HUES64 (cell line): ENCODE results near the gene TTC33.

Experiments
- H3K27ac ChIP-seq: 2 replicates; pipeline ENCODE4 v1.7.0; 2013; ENCODE audit warnings: low read depth, low read length, inconsistent platforms
- H3K27me3 ChIP-seq: 2 replicates; pipeline ENCODE4 v1.6.1; 2013; ENCODE audit warnings: mild to moderate bottlenecking, low read length; ENCODE audit not compliant: insufficient read depth
- H3K36me3 ChIP-seq: 2 replicates; pipeline ENCODE4 v1.6.1; 2013; ENCODE audit warnings: mild to moderate bottlenecking, low read length; ENCODE audit not compliant: insufficient read depth
- H3K4me1 ChIP-seq: 2 replicates; pipeline ENCODE4 v1.6.1; 2013; ENCODE audit warnings: mild to moderate bottlenecking, low read length, moderate library complexity; ENCODE audit not compliant: insufficient read depth
- H3K4me3 ChIP-seq: 2 replicates; pipeline ENCODE4 v1.5.1; 2013; ENCODE audit warnings: mild to moderate bottlenecking, low read length, moderate library complexity
- H3K9ac ChIP-seq: 2 replicates; pipeline ENCODE4 v1.6.1; 2013; ENCODE audit warnings: mild to moderate bottlenecking, low read depth, low read length
- H3K9me3 ChIP-seq: 2 replicates; pipeline ENCODE4 v1.6.1; 2013; ENCODE audit warnings: low read depth, low read length; ENCODE audit not compliant: insufficient read depth
- WGBS: fragments of 150-250, 120-280 bp; methylation state at CpG from one replicate; pipeline ENCODE4 v1.1.7; 2013; ENCODE audit warnings: missing lambda C conversion rate; 5-methylcytosine and 5-hydroxymethylcytosine counted together

Gene TTC33

DNA sequence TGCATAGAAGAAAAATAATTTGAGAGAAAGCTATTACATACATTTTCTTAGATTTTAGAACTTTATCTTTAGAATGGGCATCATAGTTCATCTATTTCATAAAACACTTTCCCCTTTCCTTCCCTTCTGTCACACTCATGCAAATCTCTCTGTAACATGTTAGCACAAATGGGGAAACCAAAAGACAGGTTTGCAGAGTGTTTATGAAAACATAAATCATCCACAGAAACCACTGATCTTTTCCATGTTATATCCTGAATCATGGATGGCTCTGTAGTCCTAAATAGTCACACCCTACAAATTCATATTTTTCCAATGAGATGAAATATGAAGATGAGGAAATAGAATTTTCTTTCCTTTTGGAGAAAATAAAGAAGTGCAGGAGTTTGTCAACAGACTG lies 198.9 kb downstream of the TTC33 start:
- H3K9me3 ChIP-seq = no peaks in the 10 kb centered on the region
- no peak overlapping the region for H3K9ac ChIP-seq
- H3K4me1 ChIP-seq = peaks cover 5% of the 10 kb centered on the region; the same call in 1 of the 2 replicates
- H3K27me3 ChIP-seq = no peaks in the 10 kb centered on the region
- no peak overlapping the region for H3K4me3 ChIP-seq
- H3K27ac ChIP-seq = no peak overlapping the region
- no peaks in the 10 kb centered on the region for H3K36me3 ChIP-seq

DNA sequence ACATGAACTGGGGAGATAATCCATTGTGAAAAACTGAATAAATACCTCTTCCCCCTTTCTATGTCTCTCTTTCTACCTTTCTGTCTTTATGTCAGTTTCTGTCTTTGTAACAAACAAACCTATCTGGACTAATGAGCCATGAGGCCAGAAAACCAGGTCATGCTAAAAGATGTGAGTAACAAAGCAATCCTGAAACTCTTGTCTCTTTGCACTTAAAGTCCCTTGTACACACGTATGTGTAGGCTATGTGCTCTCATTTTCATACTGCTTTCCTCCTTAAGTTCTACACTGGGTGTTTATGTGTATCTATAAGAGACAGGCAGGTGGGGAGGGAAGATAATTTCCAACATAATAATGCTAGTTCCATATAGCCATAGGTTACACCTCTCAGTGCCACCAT lies 199.9 kb downstream of the TTC33 start:
- no CpG with 5 or more reads among the region's 1 CpG for WGBS
- Histone ChIP-seq H3K27me3 (no peaks in the 10 kb centered on the region), H3K4me1 (peaks cover 5% of the 10 kb centered on the region; the same call in 1 of the 2 replicates), H3K36me3 (no peaks in the 10 kb centered on the region), H3K27ac (no peak overlapping the region), H3K9me3 (no peaks in the 10 kb centered on the region), H3K9ac (no peak overlapping the region), H3K4me3 (no peak overlapping the region)

DNA sequence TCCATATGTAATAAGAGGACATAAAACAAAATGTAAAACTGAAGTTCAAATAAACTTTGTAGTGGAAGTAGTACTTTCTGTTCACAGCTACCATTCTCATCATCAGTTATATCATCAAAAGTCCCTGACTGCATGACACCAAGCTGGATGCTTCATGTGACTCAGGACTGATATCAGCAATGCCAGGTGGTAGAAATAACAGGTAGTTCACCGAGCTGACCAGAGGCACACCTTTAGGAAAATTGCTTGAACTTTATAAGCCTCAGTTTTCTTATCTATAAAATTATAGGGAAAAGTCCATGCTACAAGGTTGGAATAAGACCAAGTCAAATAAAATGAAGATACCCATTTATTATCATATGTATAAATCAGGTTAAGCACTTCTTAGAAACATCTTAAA lies 200.9 kb downstream of the TTC33 start:
- 71% methylated on average over 1 of the region's 1 CpG for WGBS
- Histone ChIP-seq H3K36me3 (no peaks in the 10 kb centered on the region), H3K4me3 (no peak overlapping the region), H3K27ac (no peak overlapping the region), H3K9ac (no peak overlapping the region), H3K9me3 (no peaks in the 10 kb centered on the region), H3K27me3 (no peaks in the 10 kb centered on the region), H3K4me1 (peaks cover 5% of the 10 kb centered on the region; the same call in 1 of the 2 replicates)

DNA sequence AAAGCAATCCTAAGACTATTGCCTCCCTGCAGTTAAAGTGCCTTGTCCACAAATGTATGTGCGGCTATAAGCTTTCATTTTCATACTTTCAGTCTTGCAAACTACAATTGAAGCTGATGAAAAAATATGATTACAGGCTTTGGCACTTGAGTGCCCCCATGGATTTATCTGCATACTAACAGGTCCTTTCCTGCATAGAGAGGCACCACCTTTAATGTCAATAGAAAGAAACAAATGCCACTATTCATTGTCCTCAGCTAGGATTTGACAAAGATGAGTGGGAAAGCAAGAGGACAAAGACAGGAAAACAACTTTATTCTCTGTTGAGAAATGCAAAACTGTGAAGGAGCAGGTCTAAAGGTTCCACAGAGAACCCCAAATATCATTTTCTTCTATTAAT lies 201.7 kb downstream of the TTC33 start:
- Histone ChIP-seq H3K36me3 (no peaks in the 10 kb centered on the region), H3K4me3 (no peak overlapping the region), H3K9me3 (no peaks in the 10 kb centered on the region), H3K9ac (no peak overlapping the region), H3K27me3 (no peaks in the 10 kb centered on the region), H3K4me1 (peaks cover 5% of the 10 kb centered on the region; the same call in 1 of the 2 replicates), H3K27ac (no peak overlapping the region)
- 93% methylated on average over 1 of the region's 1 CpG for WGBS

- Histone ChIP-seq H3K9me3 (no peaks in the 10 kb centered on the region), H3K9ac (no peak overlapping the region), H3K27ac (no peak overlapping the region), H3K4me1 (peaks cover 5% of the 10 kb centered on the region; the same call in 1 of the 2 replicates), H3K36me3 (no peaks in the 10 kb centered on the region), H3K4me3 (no peak overlapping the region), H3K27me3 (no peaks in the 10 kb centered on the region)
- WGBS = 88% methylated on average over 3 of the region's 3 CpGs
Observed at GRCh38 chr5:40552981-40553380, 202.8 kb downstream of the TTC33 start.

DNA sequence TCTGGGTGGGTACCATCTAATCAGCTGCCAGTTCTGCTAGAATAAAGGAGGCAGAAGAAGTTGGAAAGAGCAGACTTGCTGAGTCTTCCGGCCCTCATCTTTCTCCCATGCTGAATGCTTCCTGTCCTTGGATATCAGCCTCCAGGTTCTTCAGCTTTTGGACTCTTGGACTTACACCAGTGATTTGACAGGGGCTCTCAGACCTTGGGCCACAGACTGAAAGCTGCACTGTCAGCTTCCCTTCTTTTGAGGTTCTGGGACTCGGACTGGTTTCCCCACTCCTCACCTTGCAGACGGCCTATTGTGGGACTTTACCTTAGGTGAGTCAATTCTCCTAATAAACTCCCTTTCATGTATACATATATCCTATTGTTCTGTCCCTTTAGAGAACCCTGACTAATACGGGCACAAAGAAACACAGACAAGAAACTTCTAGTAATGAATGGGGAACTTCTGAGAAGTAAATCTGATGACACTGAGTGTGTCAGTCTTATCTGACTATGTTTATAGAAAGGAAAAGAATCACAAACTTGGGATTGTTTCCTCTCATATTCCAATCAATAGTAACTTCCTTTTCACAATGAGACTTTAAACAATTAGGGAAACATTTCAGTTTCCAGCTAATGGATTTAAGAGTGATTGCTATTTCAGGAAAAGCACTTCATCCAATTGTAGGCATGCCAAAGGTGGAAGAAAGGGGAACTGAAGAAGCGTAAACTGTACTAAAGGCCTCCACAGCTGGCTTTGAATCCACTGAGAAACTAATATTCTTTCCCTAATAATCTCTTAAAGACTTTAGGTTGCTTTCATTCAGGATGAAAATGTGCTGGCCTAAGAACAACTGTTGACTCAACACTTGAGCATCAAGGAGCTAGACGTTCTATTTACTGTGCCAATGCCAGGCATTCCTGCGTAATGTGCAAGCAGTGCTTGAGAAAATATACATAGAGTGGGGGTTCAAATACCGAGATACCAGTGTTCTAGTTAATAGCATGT lies 204.0 kb downstream of the TTC33 start:
- WGBS = 81% methylated on average over 8 of the region's 8 CpGs
- no peaks in the 10 kb centered on the region for H3K9me3 ChIP-seq
- H3K27me3 ChIP-seq = no peaks in the 10 kb centered on the region
- H3K4me3 ChIP-seq = no peak overlapping the region
- no peak overlapping the region for H3K27ac ChIP-seq
- no peak overlapping the region for H3K9ac ChIP-seq
- no peaks in the 10 kb centered on the region for H3K36me3 ChIP-seq
- peaks cover 5% of the 10 kb centered on the region; the same call in 1 of the 2 replicates for H3K4me1 ChIP-seq

DNA sequence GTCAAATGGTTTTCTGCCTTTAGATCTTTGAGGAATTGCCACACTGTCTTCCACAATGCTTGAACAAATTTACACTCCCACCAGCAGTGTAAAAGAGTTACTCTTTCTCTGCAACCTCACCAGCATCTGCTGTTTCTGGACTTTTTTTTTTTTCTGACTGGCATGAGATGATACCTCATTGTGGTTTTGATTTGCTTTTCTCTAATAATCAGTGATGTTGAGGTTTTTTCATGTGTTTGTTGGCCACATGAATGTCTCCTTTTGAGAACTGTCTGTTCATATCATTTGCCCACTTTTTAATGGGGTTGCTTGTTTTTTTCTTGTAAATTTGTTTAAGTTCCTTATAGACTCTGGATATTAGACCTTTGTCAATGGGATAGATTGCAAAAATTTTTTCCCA lies 205.3 kb downstream of the TTC33 start:
- Histone ChIP-seq H3K9me3 (no peaks in the 10 kb centered on the region), H3K27ac (no peak overlapping the region), H3K36me3 (no peaks in the 10 kb centered on the region), H3K9ac (no peak overlapping the region), H3K4me3 (no peak overlapping the region), H3K27me3 (no peaks in the 10 kb centered on the region), H3K4me1 (peaks cover 5% of the 10 kb centered on the region; the same call in 1 of the 2 replicates)

DNA sequence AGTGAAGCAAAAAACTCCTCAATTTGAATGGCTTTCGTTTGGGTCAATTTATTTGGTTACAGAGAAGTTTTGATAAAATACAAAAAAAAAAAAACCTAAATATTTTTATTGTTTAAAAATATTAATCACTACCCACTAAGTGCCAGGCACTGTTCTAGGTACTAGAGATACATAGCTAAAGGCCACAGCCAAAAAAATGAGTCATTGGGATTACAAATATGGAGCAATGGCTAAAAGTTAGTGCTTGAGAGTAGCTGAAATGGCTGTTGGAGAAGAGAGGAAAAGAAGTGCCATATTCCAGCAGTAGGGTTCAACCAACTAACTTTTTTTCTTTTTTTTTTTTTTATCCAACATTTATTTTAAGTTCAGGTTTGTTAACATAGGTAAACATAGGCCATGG lies 206.1 kb downstream of the TTC33 start:
- no CpG with 5 or more reads among the region's 1 CpG for WGBS
- Histone ChIP-seq H3K9ac (no peak overlapping the region), H3K27ac (no peak overlapping the region), H3K9me3 (no peaks in the 10 kb centered on the region), H3K4me3 (no peak overlapping the region), H3K4me1 (peaks cover 5% of the 10 kb centered on the region; the same call in 1 of the 2 replicates), H3K36me3 (no peaks in the 10 kb centered on the region), H3K27me3 (no peaks in the 10 kb centered on the region)

- no peak overlapping the region for H3K4me3 ChIP-seq
- no peaks in the 10 kb centered on the region for H3K9me3 ChIP-seq
- no peak overlapping the region for H3K9ac ChIP-seq
- WGBS = 85% methylated on average over 3 of the region's 3 CpGs
- no peaks in the 10 kb centered on the region for H3K27me3 ChIP-seq
- no peaks in the 10 kb centered on the region for H3K36me3 ChIP-seq
- H3K27ac ChIP-seq = no peak overlapping the region
- no peaks in the 10 kb centered on the region; the same call in 1 of the 2 replicates for H3K4me1 ChIP-seq
Observed at GRCh38 chr5:40547994-40548575, 207.7 kb downstream of the TTC33 start.

DNA sequence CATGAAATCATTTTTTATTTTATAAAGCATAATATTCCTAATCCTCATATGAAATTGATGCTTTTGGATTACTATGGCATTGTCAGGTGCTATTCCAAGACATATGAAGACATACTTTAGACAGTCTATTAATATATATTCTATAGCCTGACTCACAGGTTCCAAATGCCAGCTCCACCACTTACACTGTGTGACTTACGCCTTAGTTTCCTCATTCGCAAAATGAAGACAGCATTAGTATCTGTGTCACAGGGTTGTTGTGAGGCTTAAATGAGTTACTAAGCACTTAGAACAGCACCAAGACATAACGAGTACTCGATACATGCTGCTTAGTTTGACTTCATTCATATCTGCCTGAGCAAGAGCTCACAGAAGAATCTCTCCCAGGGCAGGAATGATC lies 208.2 kb downstream of the TTC33 start:
- Histone ChIP-seq H3K27me3 (no peaks in the 10 kb centered on the region), H3K36me3 (no peaks in the 10 kb centered on the region), H3K9me3 (no peaks in the 10 kb centered on the region), H3K4me1 (no peaks in the 10 kb centered on the region; the same call in 1 of the 2 replicates), H3K27ac (no peak overlapping the region), H3K9ac (no peak overlapping the region), H3K4me3 (no peak overlapping the region)
- 97% methylated on average over 4 of the region's 4 CpGs for WGBS

GRCh38 chr5:40540301-40540700 lies 215.5 kb downstream of the TTC33 start:
- Histone ChIP-seq H3K27me3 (no peaks in the 10 kb centered on the region), H3K36me3 (no peaks in the 10 kb centered on the region), H3K27ac (no peak overlapping the region), H3K9me3 (peaks cover 5% of the 10 kb centered on the region; the same call in 1 of the 2 replicates), H3K4me3 (no peak overlapping the region), H3K9ac (no peak overlapping the region), H3K4me1 (no peaks in the 10 kb centered on the region)
